ENCODE results near the gene TRPM3. TPM values are rescaled to one million over a fixed set of nuclear protein-coding genes. Genes with fewer than 3 reads are reported as not detected.

TRPM3 gene
- total RNA-seq, 3 donors from 2014 or later = not detected

DNA sequence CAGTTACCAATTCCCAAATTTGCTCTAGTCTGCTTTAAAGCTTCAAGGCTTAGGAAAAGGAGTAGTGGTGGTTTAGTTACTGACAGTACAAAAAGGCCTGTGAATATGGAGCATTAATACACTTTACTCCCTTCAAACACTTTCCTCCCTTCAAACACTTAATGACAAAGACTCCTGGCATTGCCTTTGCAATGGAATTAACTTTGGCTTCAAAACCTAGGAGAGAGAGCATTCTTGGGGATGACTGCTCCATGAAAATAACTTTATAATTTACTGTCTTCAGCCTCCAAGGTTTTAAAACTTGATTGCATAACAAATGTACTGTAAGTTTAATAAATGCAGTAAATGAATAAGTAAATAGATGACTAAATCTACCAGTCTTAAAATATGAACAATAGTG is 185.6 kb downstream of the TRPM3 start:
- DNase-seq (no peak), ATAC-seq (no peak)
- no peaks in the 10 kb centered on the region for H3K9me3 Mint-ChIP-seq
- H3K36me3 Mint-ChIP-seq (ENCODE audit: insufficient read depth) = no peaks in the 10 kb centered on the region
- no peak overlapping the region for H3K4me3 Mint-ChIP-seq
- no peaks in the 10 kb centered on the region for H3K4me1 Mint-ChIP-seq (ENCODE audit: low read depth)
- no peaks in the 10 kb centered on the region for H3K27me3 Mint-ChIP-seq (ENCODE audit: low read depth)

DNA sequence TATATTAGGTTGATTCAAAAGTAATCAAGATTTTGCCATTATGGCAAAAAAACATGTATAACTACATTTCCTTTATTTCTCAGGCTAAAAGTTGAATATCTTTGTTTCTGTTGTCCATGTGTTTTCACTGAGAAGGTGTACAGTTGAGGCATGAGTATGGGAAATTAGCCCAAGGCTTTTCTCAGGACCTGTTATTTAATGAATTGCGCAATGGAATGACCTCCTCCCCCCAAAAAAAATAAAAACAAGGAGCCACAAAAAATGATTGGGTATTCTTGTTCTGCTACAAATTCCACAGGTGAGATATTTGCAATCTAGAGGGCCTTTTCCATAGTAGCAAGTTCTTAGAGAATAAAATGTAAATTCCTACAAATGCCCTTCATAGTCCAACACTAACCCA is 186.8 kb downstream of the TRPM3 start:
- Mint-ChIP-seq H3K27me3 (ENCODE audit: low read depth) (no peaks in the 10 kb centered on the region), H3K4me3 (no peak overlapping the region), H3K9me3 (no peaks in the 10 kb centered on the region), H3K36me3 (ENCODE audit: insufficient read depth) (no peaks in the 10 kb centered on the region), H3K4me1 (ENCODE audit: low read depth) (no peaks in the 10 kb centered on the region)
- ATAC-seq (no peak), DNase-seq (no peak)

DNA sequence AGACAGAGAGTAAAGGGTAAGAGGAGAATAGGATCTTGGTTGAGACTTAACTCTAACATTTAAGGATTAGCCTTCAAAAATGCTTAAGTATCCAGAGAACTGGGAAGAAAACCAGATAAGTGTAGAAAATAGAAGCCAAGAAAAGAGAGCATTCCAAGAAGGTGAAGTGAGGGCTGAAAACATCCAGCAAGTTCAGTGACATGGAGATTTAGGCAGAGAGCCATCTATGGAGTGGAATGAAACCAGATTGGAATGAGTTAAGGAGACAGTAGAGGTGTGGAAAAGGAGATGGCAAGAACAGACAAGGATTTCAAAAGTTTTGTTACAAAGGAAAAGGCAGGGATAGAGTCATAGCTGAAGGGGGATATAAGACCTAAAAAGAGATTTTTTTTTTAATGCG is 188.1 kb downstream of the TRPM3 start:
- ATAC-seq (no peak), DNase-seq (no peak)
- H3K4me1 Mint-ChIP-seq (ENCODE audit: low read depth) = no peaks in the 10 kb centered on the region
- H3K27me3 Mint-ChIP-seq (ENCODE audit: low read depth) = no peaks in the 10 kb centered on the region
- H3K4me3 Mint-ChIP-seq = no peak overlapping the region
- H3K36me3 Mint-ChIP-seq (ENCODE audit: insufficient read depth) = no peaks in the 10 kb centered on the region
- no peaks in the 10 kb centered on the region for H3K9me3 Mint-ChIP-seq

DNA sequence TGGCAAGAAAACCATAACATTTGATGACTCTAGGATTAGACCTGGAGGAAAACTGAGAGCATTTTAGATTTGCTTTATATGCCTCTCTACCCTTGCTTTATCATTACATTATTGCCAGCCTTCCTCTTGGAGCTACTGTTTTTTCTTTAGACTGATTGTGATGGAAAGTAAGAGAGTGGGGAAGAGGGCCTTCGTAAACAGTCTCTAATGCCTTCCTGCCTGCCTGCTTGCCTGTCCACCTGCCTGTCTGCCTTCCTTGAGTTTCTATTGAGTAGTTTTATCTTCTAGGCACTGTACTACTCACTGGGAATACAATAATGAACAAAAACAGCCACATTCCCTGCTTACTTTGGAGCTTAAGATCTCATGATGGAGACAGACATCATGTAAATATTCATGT is 189.3 kb downstream of the TRPM3 start:
- H3K36me3 Mint-ChIP-seq (ENCODE audit: insufficient read depth) = no peaks in the 10 kb centered on the region
- H3K9me3 Mint-ChIP-seq = no peaks in the 10 kb centered on the region
- no peak overlapping the region for H3K4me3 Mint-ChIP-seq
- ATAC-seq (no peak), DNase-seq (no peak)
- no peaks in the 10 kb centered on the region for H3K4me1 Mint-ChIP-seq (ENCODE audit: low read depth)
- no peaks in the 10 kb centered on the region for H3K27me3 Mint-ChIP-seq (ENCODE audit: low read depth)

DNA sequence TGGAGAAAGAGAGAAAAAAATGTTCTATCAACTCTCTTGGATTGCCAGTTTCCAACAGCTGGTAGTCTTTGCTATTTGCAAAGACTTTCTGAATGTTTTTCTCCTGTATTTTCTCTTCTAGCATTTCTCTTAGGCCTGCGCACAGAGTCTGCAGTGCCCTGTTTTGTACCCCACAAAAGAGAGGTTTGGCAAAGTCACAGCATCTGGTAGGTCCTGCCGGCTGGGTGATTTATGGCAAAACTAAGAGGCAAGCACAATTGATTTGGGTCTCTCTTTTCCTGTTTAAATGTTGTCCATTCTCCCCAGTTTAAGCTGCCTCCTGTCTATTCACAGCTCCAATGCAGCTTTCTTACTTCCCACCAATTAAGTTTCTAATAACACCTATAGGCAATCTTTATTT is 193.9 kb downstream of the TRPM3 start:
- DNase-seq = no peak
- Mint-ChIP-seq H3K4me1 (ENCODE audit: low read depth) (no peaks in the 10 kb centered on the region), H3K36me3 (ENCODE audit: insufficient read depth) (no peaks in the 10 kb centered on the region), H3K27me3 (ENCODE audit: low read depth) (no peaks in the 10 kb centered on the region), H3K4me3 (no peak overlapping the region), H3K9me3 (no peaks in the 10 kb centered on the region)
- no peak for ATAC-seq

DNA sequence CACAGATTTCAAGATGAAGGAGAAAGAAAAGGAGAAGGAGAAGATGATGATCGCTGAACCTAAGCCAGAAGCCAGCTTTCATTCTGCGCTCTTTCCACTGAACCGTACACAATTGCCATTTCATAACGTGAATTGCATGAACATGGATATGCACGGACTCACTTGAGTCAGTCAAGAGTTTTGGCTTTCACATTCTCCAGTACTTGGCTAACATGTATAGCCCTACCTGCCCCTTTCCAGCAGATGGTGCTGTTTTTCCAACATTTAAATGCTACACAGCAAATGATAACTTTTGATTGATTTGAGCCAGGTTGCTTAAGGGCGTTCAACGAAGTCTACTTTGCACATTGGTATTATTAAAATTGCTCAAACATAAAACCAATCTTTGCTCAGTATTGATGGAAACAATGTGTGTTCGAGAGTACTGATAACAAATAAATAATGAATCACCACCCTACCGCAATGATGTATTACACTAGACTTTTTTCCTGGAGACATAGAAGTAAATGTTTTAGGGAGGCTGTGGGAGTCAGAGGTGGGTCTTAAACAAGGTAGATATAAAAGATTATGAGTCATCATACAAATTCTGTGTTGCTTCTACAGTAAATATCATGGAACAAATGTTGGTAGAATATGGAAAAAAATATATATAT is 196.4 kb downstream of the TRPM3 start:
- H3K9me3 Mint-ChIP-seq = no peaks in the 10 kb centered on the region
- H3K36me3 Mint-ChIP-seq (ENCODE audit: insufficient read depth) = no peaks in the 10 kb centered on the region
- no peaks in the 10 kb centered on the region for H3K27me3 Mint-ChIP-seq (ENCODE audit: low read depth)
- peak in 1 of 2 donors; percentile 69 for ATAC-seq
- H3K4me3 Mint-ChIP-seq = no peak overlapping the region
- DNase-seq = no peak
- no peaks in the 10 kb centered on the region for H3K4me1 Mint-ChIP-seq (ENCODE audit: low read depth)

DNA sequence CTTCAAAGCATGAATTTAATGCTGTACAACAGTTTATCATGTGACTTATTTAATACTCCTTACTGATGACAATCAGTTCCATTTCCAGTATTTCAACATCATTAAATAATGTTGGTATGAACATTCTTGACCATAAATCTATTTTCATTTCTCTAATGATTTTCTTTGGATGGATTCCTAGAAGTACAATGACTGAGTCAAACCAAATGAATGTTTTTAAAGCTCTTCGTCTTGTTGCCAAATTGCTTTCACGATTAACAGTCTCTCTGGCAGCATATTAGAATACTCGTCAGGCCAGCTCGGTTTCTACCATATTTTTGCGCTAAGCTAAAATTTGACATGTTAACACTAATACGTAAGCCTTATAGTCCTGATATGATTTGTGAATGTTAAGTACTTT is 197.0 kb downstream of the TRPM3 start:
- H3K27me3 Mint-ChIP-seq (ENCODE audit: low read depth) = no peaks in the 10 kb centered on the region
- ATAC-seq (no peak), DNase-seq (no peak)
- no peaks in the 10 kb centered on the region for H3K36me3 Mint-ChIP-seq (ENCODE audit: insufficient read depth)
- H3K4me3 Mint-ChIP-seq = no peak overlapping the region
- no peaks in the 10 kb centered on the region for H3K9me3 Mint-ChIP-seq
- no peaks in the 10 kb centered on the region for H3K4me1 Mint-ChIP-seq (ENCODE audit: low read depth)

DNA sequence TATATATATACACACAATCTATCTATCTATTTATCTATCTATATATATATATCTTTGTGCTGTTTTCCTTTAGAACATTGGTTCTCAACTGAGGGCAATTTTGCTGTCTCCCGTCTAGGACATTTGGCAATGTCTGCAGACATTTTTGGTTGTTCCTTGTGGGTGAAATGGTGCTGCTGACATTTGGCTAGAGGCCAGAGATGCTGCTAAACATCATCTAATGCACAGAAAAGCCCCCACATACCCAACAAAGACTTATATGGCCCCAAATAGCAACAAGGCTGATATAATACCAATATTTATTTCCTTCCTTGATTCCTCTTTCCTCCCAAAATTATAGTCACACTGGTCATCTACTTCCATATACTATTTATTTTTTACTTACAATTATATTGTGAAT is 197.5 kb downstream of the TRPM3 start:
- ATAC-seq (no peak), DNase-seq (no peak)
- Mint-ChIP-seq H3K4me3 (no peak overlapping the region), H3K27me3 (ENCODE audit: low read depth) (no peaks in the 10 kb centered on the region), H3K9me3 (no peaks in the 10 kb centered on the region), H3K36me3 (ENCODE audit: insufficient read depth) (no peaks in the 10 kb centered on the region), H3K4me1 (ENCODE audit: low read depth) (no peaks in the 10 kb centered on the region)

DNA sequence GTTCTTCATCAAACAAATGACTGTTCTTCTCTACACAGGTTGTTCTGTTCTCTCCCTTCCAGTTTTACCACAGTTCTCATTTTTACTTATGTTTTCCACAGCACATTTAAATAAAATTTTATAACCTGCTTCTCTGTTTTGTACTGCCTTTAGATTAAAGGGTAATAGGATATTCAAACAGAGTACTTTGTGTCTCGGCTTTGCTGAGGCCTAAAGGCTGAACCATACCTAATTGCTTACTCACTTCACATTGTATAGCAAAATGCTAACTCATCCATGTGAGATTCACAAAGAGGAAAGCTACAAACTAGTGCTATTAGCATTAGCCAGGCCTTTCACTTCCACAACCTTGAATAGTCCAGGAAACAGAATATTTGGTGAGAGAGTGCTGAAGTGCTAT is 200.3 kb downstream of the TRPM3 start:
- H3K9me3 Mint-ChIP-seq = no peaks in the 10 kb centered on the region
- no peaks in the 10 kb centered on the region for H3K36me3 Mint-ChIP-seq (ENCODE audit: insufficient read depth)
- no peaks in the 10 kb centered on the region for H3K4me1 Mint-ChIP-seq (ENCODE audit: low read depth)
- DNase-seq (no peak), ATAC-seq (no peak)
- H3K27me3 Mint-ChIP-seq (ENCODE audit: low read depth) = no peaks in the 10 kb centered on the region
- no peak overlapping the region for H3K4me3 Mint-ChIP-seq

DNA sequence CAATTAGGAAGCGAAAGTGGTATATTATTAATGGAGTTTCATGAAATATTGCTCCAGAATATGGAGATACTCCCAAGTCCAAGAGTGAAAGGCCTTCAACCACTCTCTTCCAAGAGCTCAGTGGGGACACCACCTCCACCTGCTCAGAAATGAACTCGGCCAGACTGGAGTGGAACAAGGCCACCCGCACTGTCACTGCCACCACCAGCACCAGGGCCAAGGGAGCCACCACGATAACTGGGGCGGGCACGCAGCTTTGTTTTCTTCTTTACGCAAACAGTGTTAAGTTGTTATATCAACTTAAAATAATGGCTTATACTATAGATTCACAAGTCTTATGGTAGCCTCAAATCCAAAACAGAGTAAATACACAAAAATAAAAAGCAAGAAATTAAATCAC is 204.1 kb downstream of the TRPM3 start:
- Mint-ChIP-seq H3K4me3 (no peak overlapping the region), H3K9me3 (no peaks in the 10 kb centered on the region), H3K27me3 (ENCODE audit: low read depth) (no peaks in the 10 kb centered on the region), H3K4me1 (ENCODE audit: low read depth) (no peaks in the 10 kb centered on the region), H3K36me3 (ENCODE audit: insufficient read depth) (no peaks in the 10 kb centered on the region)
- ATAC-seq (no peak), DNase-seq (no peak)

DNA sequence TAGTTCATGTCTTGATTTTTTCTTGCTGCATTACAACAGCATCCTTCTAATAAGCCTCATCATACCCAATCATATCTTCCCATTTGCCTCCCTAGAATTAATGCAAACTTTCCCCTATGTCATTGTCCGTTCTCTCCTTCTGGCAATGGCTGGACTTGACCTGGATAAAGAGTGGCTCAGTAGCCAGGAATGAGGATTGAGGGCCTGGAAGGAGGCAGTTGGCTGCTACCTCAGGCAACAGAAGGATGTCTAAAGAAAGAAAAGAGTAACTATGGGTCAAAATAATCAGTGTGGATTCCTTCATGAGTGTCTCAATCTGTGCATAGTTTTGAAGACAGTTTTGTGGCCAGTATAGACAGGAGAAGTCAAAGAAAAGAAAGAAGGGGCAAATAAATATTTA is 209.6 kb downstream of the TRPM3 start:
- Mint-ChIP-seq H3K4me3 (no peak overlapping the region), H3K9me3 (no peaks in the 10 kb centered on the region), H3K27me3 (ENCODE audit: low read depth) (no peaks in the 10 kb centered on the region), H3K36me3 (ENCODE audit: insufficient read depth) (no peaks in the 10 kb centered on the region), H3K4me1 (ENCODE audit: low read depth) (no peaks in the 10 kb centered on the region)
- no peak for ATAC-seq
- DNase-seq = no peak

DNA sequence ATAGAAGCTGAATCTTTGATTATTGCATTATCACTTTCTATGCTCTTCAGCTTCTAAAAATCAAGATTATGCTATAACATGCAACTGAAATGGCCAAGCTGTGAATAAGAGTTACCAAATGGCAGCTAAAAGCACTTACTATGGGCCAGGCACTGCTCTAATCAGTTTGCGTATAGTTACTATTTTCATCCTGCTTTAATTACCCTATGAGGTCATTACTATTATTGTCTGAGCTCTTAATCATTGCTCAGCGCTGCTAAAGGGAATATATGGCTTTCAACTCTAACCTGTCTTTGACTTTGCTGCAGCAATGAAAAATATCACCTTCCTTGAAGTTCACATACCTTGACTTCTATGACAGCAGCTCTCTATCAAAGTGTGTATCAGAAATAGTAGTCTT is 210.8 kb downstream of the TRPM3 start:
- Mint-ChIP-seq H3K27me3 (ENCODE audit: low read depth) (no peaks in the 10 kb centered on the region), H3K36me3 (ENCODE audit: insufficient read depth) (no peaks in the 10 kb centered on the region), H3K9me3 (no peaks in the 10 kb centered on the region), H3K4me3 (no peak overlapping the region), H3K4me1 (ENCODE audit: low read depth) (no peaks in the 10 kb centered on the region)
- DNase-seq = no peak
- no peak for ATAC-seq

DNA sequence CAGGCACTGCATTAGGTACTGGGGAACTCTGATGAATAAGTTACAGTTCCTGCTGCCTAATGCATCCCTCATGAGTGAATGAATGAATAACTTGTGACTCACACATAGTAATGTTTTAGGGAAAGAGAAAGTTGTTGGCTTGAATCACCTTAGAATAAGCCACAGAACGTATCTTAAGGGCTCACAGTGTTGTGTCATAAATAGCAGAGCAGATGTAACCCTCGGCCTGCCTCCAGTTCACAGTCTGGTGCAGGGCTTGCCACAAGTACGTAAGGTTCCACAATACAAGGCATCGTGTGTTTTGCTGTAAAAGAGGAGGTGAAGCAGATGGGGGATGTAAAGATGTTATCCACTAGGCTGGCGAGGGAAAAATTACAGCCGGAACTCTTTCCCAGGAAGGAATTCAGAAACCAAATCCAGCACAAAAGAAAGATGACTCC is 218.7 kb downstream of the TRPM3 start:
- Mint-ChIP-seq H3K4me3 (no peak overlapping the region), H3K9me3 (no peaks in the 10 kb centered on the region), H3K27me3 (ENCODE audit: low read depth) (peaks cover 2% of the 10 kb centered on the region), H3K36me3 (ENCODE audit: insufficient read depth) (no peaks in the 10 kb centered on the region), H3K4me1 (ENCODE audit: low read depth) (no peaks in the 10 kb centered on the region)
- DNase-seq = no peak
- ATAC-seq = no peak

DNA sequence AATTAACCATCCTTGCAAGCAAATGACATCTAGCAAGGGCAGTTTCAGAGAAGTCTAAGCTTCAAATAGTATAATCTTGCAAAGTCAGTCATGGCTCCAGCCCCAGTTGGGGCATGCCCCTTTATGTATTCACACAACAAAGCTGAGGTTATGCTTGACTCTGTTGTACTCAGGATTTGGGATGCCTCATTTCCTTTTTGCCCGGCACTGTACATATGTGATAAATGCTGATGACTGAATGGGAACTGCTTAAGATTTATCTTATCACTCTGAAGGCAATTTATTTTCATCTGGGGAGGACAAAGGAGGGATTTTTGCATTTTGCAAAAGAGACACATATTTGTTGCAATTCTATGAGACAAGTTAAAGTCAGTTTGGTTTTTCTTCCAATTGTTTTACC is 219.2 kb downstream of the TRPM3 start:
- ATAC-seq = no peak
- no peaks in the 10 kb centered on the region for H3K4me1 Mint-ChIP-seq (ENCODE audit: low read depth)
- DNase-seq = no peak
- no peaks in the 10 kb centered on the region for H3K36me3 Mint-ChIP-seq (ENCODE audit: insufficient read depth)
- H3K27me3 Mint-ChIP-seq (ENCODE audit: low read depth) = peaks cover 2% of the 10 kb centered on the region
- H3K9me3 Mint-ChIP-seq = no peaks in the 10 kb centered on the region
- H3K4me3 Mint-ChIP-seq = no peak overlapping the region

DNA sequence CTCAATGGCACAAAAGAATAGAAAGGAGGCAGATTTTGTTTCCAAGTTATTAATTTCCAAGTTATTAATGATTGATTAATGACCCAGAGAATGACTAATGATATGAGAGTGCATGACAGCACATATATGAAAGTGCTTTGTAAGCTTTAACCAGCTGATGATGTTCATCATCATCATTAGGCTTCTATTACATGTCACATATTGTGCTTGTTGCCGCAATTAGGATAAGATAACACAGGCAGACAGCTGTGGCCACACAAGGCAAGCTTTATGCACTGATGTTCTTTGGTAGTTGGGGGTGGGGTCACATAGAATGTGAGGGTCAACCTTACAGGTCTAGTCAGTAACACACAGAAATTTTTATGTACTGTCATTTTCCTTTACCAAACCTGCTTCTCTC is 219.7 kb downstream of the TRPM3 start:
- H3K27me3 Mint-ChIP-seq (ENCODE audit: low read depth) = peaks cover 2% of the 10 kb centered on the region
- H3K36me3 Mint-ChIP-seq (ENCODE audit: insufficient read depth) = no peaks in the 10 kb centered on the region
- ATAC-seq (no peak), DNase-seq (no peak)
- H3K4me1 Mint-ChIP-seq (ENCODE audit: low read depth) = no peaks in the 10 kb centered on the region
- no peaks in the 10 kb centered on the region for H3K9me3 Mint-ChIP-seq
- H3K4me3 Mint-ChIP-seq = no peak overlapping the region

DNA sequence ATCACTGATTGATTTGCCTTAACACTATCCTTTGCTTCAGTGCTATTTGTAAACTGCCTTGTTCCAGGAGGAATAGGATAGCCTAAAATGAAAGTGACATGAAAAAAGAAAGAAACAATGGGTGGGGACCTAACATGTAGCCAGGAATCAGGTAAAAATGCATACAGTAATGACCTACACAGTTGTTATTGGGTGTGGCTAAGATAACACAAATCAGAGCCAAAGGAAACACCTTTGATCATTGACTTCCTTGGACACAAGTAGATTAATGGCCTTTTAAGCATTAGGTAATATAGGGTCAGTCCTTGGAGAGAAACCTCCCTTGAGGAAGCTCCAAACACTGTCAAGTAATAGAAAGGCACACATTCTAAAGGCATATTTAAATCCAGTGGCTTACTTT is 220.4 kb downstream of the TRPM3 start:
- no peak for DNase-seq
- H3K4me1 Mint-ChIP-seq (ENCODE audit: low read depth) = no peaks in the 10 kb centered on the region
- no peaks in the 10 kb centered on the region for H3K36me3 Mint-ChIP-seq (ENCODE audit: insufficient read depth)
- peaks cover 2% of the 10 kb centered on the region for H3K27me3 Mint-ChIP-seq (ENCODE audit: low read depth)
- no peak overlapping the region for H3K4me3 Mint-ChIP-seq
- H3K9me3 Mint-ChIP-seq = no peaks in the 10 kb centered on the region
- no peak for ATAC-seq
